Mammary epithelial cell (primary cell): ENCODE results near the gene SPECC1.

Experiments
- EZH2 ChIP-seq: IDR thresholded peaks from 2 replicates; pipeline ENCODE4 v1.6.1; 2012; ENCODE audit warnings: low read length, inconsistent platforms, borderline replicate concordance
- TF ChIP-seq, protein P1 (sequence below), 2 donors: IDR thresholded peaks in 1 of 2; conservative IDR thresholded peaks in 1 of 2; 2 replicates each; pipeline ENCODE4 v1.5.1; 2011 to 2012; ENCODE audit warnings: inconsistent platforms in 2 of 2, low read length in 2 of 2, mild to moderate bottlenecking in 2 of 2, control low read depth in 1 of 2, low read depth in 1 of 2; ENCODE audit not compliant: insufficient read depth in 1 of 2; ENCODE audit errors: extremely low read depth in 1 of 2

GRCh38 chr17:20063665-20064648 lies 54.8 kb downstream of the SPECC1 start:
- TF ChIP-seq EZH2, result no peak
- TF ChIP-seq, protein P1, sequence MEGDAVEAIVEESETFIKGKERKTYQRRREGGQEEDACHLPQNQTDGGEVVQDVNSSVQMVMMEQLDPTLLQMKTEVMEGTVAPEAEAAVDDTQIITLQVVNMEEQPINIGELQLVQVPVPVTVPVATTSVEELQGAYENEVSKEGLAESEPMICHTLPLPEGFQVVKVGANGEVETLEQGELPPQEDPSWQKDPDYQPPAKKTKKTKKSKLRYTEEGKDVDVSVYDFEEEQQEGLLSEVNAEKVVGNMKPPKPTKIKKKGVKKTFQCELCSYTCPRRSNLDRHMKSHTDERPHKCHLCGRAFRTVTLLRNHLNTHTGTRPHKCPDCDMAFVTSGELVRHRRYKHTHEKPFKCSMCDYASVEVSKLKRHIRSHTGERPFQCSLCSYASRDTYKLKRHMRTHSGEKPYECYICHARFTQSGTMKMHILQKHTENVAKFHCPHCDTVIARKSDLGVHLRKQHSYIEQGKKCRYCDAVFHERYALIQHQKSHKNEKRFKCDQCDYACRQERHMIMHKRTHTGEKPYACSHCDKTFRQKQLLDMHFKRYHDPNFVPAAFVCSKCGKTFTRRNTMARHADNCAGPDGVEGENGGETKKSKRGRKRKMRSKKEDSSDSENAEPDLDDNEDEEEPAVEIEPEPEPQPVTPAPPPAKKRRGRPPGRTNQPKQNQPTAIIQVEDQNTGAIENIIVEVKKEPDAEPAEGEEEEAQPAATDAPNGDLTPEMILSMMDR (conservative IDR thresholded peaks at IDR 0.05 in 1 of 2, IDR thresholded peaks at IDR 0.05 in 1 of 2; ENCODE audit: extremely low read depth in 1 of 2, insufficient read depth in 1 of 2, low read depth in 1 of 2, low read length in 2 of 2), result no peak
